Uterus (tissue), 2 donors: ENCODE data around the gene NAP1L4.

Source experiments
- POLR2A ChIP-seq, 2 donors: fragments of 450-650 bp; IDR thresholded peaks; one replicate each; pipeline ENCODE4 v1.6.1; 2016; ENCODE audit warnings: antibody characterized with exemption in 2 of 2, mild to moderate bottlenecking in 1 of 2, moderate library complexity in 1 of 2
- TF ChIP-seq, protein P1 (sequence below), 4 experiments: fragments of 200-600 bp in 2 of 4; fragments of 450-650 bp in 2 of 4; sonication (generic) in 2 of 4; IDR thresholded peaks; one replicate each; pipeline ENCODE4 v1.5.1; 2016 to 2019; ENCODE audit warnings: antibody characterized with exemption in 4 of 4, mild to moderate bottlenecking in 2 of 4, moderate library complexity in 1 of 4

DNA sequence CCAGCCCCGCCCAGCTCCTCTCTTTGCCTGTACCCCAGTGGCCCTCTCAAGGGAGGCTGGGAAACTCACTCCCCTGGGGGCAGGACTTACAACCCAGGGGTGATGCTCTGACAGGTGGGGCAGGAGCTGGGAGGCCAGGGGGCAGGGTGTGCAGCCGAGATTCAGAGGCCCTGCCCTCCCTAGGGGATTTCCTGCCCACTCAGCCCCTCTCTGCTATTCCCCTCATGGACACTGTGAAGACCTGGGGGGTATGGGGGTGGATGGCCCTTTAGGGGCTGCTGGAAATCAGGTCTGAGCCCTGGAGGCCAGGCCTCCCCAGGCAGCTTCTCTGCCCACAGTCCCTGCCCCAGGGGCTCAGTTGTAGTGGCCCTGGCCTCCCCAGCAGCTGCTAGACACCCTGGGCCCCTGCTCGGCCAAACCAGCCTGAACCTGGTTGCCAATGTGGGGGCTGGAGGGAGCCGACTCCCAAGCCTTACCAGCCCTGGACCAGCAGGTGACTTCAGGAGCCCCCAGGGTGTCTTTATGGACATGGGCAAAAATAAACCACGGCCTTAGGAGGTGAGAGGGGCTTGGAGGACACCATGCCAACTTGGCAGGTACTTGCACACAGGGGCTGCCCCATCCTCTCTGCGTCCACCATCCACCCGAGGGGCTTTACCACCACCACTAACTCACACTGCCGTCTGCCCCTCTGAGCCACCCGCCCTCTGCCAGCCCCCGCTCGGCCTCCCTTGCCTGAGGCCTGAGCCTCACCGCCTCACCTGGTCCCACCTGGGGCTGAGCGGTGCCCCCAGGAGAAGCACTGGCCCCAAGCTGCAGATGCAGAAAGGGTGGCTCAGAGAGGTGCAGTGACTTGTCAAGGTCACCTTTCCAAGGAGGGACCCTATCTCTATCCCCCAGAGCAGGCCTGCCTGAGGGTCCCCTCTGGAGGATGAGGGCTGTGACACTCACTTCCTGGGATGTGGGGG lies 60.1 kb downstream of the NAP1L4 start:
- TF ChIP-seq, protein P1, sequence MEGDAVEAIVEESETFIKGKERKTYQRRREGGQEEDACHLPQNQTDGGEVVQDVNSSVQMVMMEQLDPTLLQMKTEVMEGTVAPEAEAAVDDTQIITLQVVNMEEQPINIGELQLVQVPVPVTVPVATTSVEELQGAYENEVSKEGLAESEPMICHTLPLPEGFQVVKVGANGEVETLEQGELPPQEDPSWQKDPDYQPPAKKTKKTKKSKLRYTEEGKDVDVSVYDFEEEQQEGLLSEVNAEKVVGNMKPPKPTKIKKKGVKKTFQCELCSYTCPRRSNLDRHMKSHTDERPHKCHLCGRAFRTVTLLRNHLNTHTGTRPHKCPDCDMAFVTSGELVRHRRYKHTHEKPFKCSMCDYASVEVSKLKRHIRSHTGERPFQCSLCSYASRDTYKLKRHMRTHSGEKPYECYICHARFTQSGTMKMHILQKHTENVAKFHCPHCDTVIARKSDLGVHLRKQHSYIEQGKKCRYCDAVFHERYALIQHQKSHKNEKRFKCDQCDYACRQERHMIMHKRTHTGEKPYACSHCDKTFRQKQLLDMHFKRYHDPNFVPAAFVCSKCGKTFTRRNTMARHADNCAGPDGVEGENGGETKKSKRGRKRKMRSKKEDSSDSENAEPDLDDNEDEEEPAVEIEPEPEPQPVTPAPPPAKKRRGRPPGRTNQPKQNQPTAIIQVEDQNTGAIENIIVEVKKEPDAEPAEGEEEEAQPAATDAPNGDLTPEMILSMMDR (IDR thresholded peaks at IDR 0.05), result no peak
- TF ChIP-seq POLR2A (IDR thresholded peaks at IDR 0.05), result no peak
